ENCODE data around the gene TMEM255A. TPM values are rescaled to one million over a fixed set of nuclear protein-coding genes. Genes with fewer than 3 reads are reported as not detected.

TMEM255A gene
- polyA plus RNA-seq, 1 of the 3 experiments (the other 2 are of a cell fraction) = 0.08 TPM

DNA sequence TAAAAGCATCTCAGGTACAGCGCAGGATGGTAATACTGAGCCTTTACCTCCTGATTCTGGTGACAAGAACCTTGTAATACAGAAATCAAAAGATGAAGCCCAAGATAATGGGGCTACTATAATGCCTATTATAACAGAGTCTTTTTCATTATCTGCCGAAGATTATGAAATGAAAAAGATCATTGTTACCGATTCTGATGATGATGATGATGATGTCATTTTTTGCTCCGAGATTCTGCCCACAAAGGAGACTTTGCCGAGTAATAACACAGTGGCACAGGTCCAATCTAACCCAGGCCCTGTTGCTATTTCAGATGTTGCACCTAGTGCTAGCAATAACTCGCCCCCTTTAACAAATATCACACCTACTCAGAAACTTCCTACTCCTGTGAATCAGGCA is 57.5 kb downstream of the TMEM255A start:
- Histone ChIP-seq H3K4me2 (no peak overlapping the region), H3F3A (replicated peaks; ENCODE audit: insufficient read depth) (no peaks in the 10 kb centered on the region), H4K20me1 (ENCODE audit: insufficient read depth) (no peaks in the 10 kb centered on the region), H3K27me3 (ENCODE audit: insufficient read depth) (no peaks in the 10 kb centered on the region), H3K36me3 (replicated peaks in 1 of 2; ENCODE audit: control insufficient read depth in 1 of 2, insufficient read depth in 2 of 2, low read length in 1 of 2) (peaks cover 6 to 19% of the 10 kb centered on the region in 2 experiments), H3K79me2 (ENCODE audit: insufficient read depth) (peaks cover 23% of the 10 kb centered on the region), H3K4me1 (ENCODE audit: control insufficient read depth in 1 of 2, insufficient read depth in 2 of 2, low read depth in 1 of 2, low read length in 1 of 2) (no peaks in the 10 kb centered on the region; a peak in 1 of 4 replicates), H3K27ac (ENCODE audit: low read depth in 2 of 2, low read length in 1 of 2) (no peak overlapping the region), H3K4me3 (ENCODE audit: low read depth in 2 of 2, low read length in 1 of 2) (no peak overlapping the region), H3K9ac (no peak overlapping the region), H2AFZ (ENCODE audit: low read depth) (no peak overlapping the region), H3K9me3 (no peaks in the 10 kb centered on the region), H3K9me2 (no peaks in the 10 kb centered on the region)
- ChIA-PET CTCF (no interaction called here), POLR2A (no interaction called here)
- no peak for TF ChIP-seq TEAD4 (IDR thresholded peaks at IDR 0.05; ENCODE audit: borderline replicate concordance, insufficient read depth)
- TF ChIP-seq POLR2AphosphoS5 (IDR thresholded peaks at IDR 0.05; ENCODE audit: low read depth, low read length) = no peak
- no peak for TF ChIP-seq TCF12 (IDR thresholded peaks at IDR 0.05)
- no peak for TF ChIP-seq NRF1 (IDR thresholded peaks at IDR 0.05; ENCODE audit: low read depth, low read length)
- no peak for DNase-seq
- 39% methylated on average over 6 of the region's 6 CpGs for WGBS (ENCODE audit: low lambda C conversion rate)

DNA sequence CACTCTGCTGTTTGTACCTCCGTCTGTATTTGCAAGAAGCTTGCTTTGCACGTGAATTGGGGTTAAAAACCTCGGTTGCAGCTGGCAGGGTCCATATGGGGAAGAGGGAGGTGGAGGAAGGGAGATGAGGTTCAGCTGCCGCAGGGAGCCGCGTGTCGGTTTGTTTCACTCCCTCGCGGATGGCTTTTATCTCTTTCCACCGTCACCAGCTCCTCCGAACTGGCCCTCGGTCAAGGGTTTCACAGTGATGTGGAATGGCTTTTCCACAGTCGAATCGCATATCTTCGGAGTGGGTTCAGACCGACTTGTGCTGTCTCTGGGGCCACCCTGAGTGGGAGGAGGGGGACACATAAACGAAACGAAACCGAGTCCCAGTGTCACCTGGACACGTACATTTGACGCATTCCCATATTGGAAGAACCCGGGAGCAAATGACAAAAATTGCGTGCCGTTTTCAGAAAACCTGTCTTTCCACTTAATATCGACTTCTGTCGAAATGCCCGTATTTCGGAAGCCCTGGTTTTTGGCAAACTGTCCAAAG is 59.7 kb downstream of the TMEM255A start:
- H3K4me3 ChIP-seq (ENCODE audit: low read depth in 2 of 2, low read length in 1 of 2) = peak overlapping the region; percentile 66 to 68
- H2AFZ ChIP-seq (ENCODE audit: low read depth) = no peak overlapping the region
- H3K9me3 ChIP-seq = no peaks in the 10 kb centered on the region
- peaks cover 0 to 19% of the 10 kb centered on the region in 2 experiments for H3K36me3 ChIP-seq (replicated peaks in 1 of 2; ENCODE audit: control insufficient read depth in 1 of 2, insufficient read depth in 2 of 2, low read length in 1 of 2)
- DNase-seq = peak; percentile 40
- TF ChIP-seq, protein P1, sequence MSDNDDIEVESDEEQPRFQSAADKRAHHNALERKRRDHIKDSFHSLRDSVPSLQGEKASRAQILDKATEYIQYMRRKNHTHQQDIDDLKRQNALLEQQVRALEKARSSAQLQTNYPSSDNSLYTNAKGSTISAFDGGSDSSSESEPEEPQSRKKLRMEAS (IDR thresholded peaks at IDR 0.05; ENCODE audit: low read depth) = 0 out of 2 replicates have a peak, but pooled peaks have one; percentile 27
- TF ChIP-seq RAD21 (IDR thresholded peaks at IDR 0.05; ENCODE audit: low read length) = no peak
- H3K4me2 ChIP-seq = peak overlapping the region; percentile 70
- CTCF ChIA-PET = interaction anchor here (0.6 to 1.9 kb wide), 7 partner anchors 10 to 200 kb away, joined by 3 to 9 read pairs (median 3); no protein-coding TSS in a partner anchor
- peak overlapping the region; percentile 76 to 84 for H3K27ac ChIP-seq (ENCODE audit: low read depth in 2 of 2, low read length in 1 of 2)
- peaks cover 23% of the 10 kb centered on the region for H3K79me2 ChIP-seq (ENCODE audit: insufficient read depth)
- H3K9ac ChIP-seq = peak overlapping the region; percentile 76
- no peaks in the 10 kb centered on the region for H3F3A ChIP-seq (replicated peaks; ENCODE audit: insufficient read depth)
- 5% methylated on average over 26 of the region's 28 CpGs for WGBS (ENCODE audit: low lambda C conversion rate)
- H3K4me1 ChIP-seq (ENCODE audit: control insufficient read depth in 1 of 2, insufficient read depth in 2 of 2, low read depth in 1 of 2, low read length in 1 of 2) = no peaks in the 10 kb centered on the region; a peak in 1 of 4 replicates
- no peaks in the 10 kb centered on the region for H3K27me3 ChIP-seq (ENCODE audit: insufficient read depth)
- no peaks in the 10 kb centered on the region for H4K20me1 ChIP-seq (ENCODE audit: insufficient read depth)
- H3K9me2 ChIP-seq = no peaks in the 10 kb centered on the region
- POLR2A ChIA-PET = no interaction called here

DNA sequence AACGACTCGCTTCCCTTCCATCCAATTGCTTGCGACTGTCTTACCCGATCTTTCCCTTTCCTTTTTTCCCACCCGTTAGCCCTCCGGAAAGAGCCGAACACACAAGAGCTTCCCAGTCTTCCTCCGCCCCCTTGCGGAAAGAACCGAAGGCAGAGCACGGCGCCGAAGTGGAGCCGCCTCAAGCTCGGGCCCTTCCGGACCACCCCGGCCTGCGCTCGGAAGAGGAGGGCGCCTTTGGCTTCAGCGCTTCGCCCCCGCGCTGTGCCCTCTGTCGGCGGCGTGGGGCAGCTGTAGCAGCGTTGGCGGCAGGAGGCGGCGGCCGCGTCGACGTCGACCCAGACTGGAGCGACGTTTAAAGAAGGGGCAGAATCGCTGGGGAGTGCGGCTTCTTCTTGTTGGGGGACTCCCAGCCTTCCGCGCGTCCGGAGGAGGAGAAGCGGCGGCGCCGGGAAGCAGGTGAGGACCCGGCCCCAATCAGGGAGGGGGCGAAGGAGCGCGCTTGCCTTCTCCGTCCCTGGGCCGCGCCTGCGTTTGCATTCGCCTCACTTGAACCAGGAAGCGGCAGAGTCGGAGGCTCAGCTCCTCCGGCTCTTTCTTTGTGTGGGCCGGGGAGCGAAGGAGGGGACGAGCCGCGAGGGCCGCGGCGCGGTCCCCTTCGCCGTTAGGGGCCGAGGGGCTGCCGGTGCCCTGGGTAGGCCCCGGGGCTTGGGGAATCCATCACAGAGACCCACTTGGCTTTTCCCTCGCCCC is 60.6 kb downstream of the TMEM255A start, which contains the start of gene ZBTB33:
TSS of gene ZBTB33 (plus strand) at position 291 of the 750 bp plus-strand sequence. CDS start 2,604 bp downstream, outside the sequence.
- Histone ChIP-seq H3K4me1 (ENCODE audit: control insufficient read depth in 1 of 2, insufficient read depth in 2 of 2, low read depth in 1 of 2, low read length in 1 of 2) (no peaks in the 10 kb centered on the region; a peak in 1 of 4 replicates), H2AFZ (ENCODE audit: low read depth) (peak within 1 kb of the TSS; percentile 84), H3K9ac (peak within 1 kb of the TSS; percentile 76), H3K9me3 (no peaks in the 10 kb centered on the region), H3F3A (replicated peaks; ENCODE audit: insufficient read depth) (no peaks in the 10 kb centered on the region), H3K27me3 (ENCODE audit: insufficient read depth) (no peaks in the 10 kb centered on the region), H3K36me3 (replicated peaks in 1 of 2; ENCODE audit: control insufficient read depth in 1 of 2, insufficient read depth in 2 of 2, low read length in 1 of 2) (peaks cover 0 to 19% of the 10 kb centered on the region in 2 experiments), H3K4me2 (peak within 1 kb of the TSS; percentile 70), H3K79me2 (ENCODE audit: insufficient read depth) (peaks cover 23% of the 10 kb centered on the region), H3K27ac (ENCODE audit: low read depth in 2 of 2, low read length in 1 of 2) (peak within 1 kb of the TSS; percentile 76 to 84), H3K9me2 (no peaks in the 10 kb centered on the region), H3K4me3 (ENCODE audit: low read depth in 2 of 2, low read length in 1 of 2) (peak within 1 kb of the TSS; percentile 66 to 68), H4K20me1 (ENCODE audit: insufficient read depth) (no peaks in the 10 kb centered on the region)
- peak; percentile 89 for DNase-seq
- WGBS (ENCODE audit: low lambda C conversion rate) = 26% methylated on average over 36 of the region's 75 CpGs
- CTCF ChIA-PET = interaction anchor here (0.6 to 1.9 kb wide), 13 partner anchors 11 to 363 kb away, joined by 3 to 9 read pairs (median 3); no protein-coding TSS in a partner anchor
- POLR2A ChIA-PET = no interaction called here
- TF ChIP-seq, protein P2, sequence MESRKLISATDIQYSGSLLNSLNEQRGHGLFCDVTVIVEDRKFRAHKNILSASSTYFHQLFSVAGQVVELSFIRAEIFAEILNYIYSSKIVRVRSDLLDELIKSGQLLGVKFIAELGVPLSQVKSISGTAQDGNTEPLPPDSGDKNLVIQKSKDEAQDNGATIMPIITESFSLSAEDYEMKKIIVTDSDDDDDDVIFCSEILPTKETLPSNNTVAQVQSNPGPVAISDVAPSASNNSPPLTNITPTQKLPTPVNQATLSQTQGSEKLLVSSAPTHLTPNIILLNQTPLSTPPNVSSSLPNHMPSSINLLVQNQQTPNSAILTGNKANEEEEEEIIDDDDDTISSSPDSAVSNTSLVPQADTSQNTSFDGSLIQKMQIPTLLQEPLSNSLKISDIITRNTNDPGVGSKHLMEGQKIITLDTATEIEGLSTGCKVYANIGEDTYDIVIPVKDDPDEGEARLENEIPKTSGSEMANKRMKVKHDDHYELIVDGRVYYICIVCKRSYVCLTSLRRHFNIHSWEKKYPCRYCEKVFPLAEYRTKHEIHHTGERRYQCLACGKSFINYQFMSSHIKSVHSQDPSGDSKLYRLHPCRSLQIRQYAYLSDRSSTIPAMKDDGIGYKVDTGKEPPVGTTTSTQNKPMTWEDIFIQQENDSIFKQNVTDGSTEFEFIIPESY (IDR thresholded peaks at IDR 0.05; ENCODE audit: borderline replicate concordance, low read depth) = no peak
- peak; percentile 24; the same call in 1 of the 2 replicates for TF ChIP-seq FOXJ3 (CRISPR knock-in tag; IDR thresholded peaks at IDR 0.05)
- TF ChIP-seq CHD2 (IDR thresholded peaks at IDR 0.05; ENCODE audit: low read length, partially characterized antibody) = peak; percentile 10
- no peak for TF ChIP-seq EZH2phosphoT487 (IDR thresholded peaks at IDR 0.05; ENCODE audit: borderline replicate concordance, low read depth)
- peak; percentile 17; the same call in 1 of the 2 replicates for TF ChIP-seq ELF1 (IDR thresholded peaks at IDR 0.05)
- TF ChIP-seq MXI1 (IDR thresholded peaks at IDR 0.05; ENCODE audit: low read depth, low read length) = peak; percentile 30; the same call in 1 of the 2 replicates
- no peak for TF ChIP-seq GATA2 (CRISPR knock-in tag; IDR thresholded peaks at IDR 0.05)
- TF ChIP-seq FOXM1 (IDR thresholded peaks at IDR 0.05; ENCODE audit: low read depth) = no peak
- TF ChIP-seq, protein P3, sequence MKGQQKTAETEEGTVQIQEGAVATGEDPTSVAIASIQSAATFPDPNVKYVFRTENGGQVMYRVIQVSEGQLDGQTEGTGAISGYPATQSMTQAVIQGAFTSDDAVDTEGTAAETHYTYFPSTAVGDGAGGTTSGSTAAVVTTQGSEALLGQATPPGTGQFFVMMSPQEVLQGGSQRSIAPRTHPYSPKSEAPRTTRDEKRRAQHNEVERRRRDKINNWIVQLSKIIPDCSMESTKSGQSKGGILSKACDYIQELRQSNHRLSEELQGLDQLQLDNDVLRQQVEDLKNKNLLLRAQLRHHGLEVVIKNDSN (IDR thresholded peaks at IDR 0.05; ENCODE audit: borderline replicate concordance, low read depth) = no peak
- TF ChIP-seq POLR2AphosphoS5 (IDR thresholded peaks at IDR 0.05; ENCODE audit: low read depth, low read length) = 0 out of 2 replicates have a peak, but pooled peaks have one; percentile 19
- no peak for TF ChIP-seq TAF1 (IDR thresholded peaks at IDR 0.05; ENCODE audit: borderline replicate concordance, low read depth, low read length)
